ENCODE results near the gene DNAAF8.
A peak's percentile ranks its signal among the peaks of the same experiment; 100 is the strongest.
"Not testable (repeated sequence)": the region's sequence is repeated elsewhere in the genome, so short reads cannot be mapped to it uniquely, and the experiment has no call there.

Gene DNAAF8

DNA sequence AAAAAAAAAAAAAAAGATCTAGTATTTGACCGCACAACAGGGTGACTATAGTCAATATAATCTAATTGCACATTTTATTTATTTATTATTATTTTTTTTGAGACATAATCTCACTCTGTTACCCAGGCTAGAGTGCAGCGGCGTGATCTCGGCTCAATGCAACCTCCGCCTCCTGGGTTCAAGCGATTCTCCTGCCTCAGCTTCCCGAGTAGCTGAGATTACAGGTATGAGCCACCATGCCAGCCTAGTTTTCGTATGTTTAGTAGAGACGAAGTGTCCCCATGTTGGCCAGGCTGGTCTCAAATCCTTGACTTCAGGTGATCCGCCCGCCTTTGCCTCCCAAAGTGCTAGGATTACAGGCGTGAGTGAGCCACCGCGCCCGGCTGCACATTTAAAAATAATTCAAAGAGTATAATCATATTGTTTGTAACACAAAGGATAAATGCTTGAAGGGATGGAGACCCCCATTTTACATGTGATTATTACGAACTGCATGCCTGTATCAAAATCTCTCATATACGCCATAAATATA, 1.1 kb upstream of the DNAAF8 start:
- TF ChIP-seq CTCF (IDR thresholded peaks at IDR 0.05; ENCODE audit: control extremely low read depth, extremely low read depth, low read depth, missing control alignments), result no peak
- ChIA-PET POLR2A (interaction anchor here (1.4 kb wide), 1 partner anchor 7 kb away, joined by 8 read pairs; no protein-coding TSS in a partner anchor), CTCF (interaction anchor here (2.0 kb wide), 1 partner anchor 24 kb away, joined by 5 read pairs; no protein-coding TSS in a partner anchor)
- no peak for DNase-seq (ENCODE audit: extremely low spot score)

- POLR2A ChIA-PET, result interaction anchor here (0.6 to 1.6 kb wide), 4 partner anchors 8 to 103 kb away, joined by 3 to 8 read pairs (median 6); no protein-coding TSS in a partner anchor
- CTCF ChIA-PET, result interaction anchor here (1.0 to 2.0 kb wide), 8 partner anchors 11 to 222 kb away, joined by 4 to 10 read pairs (median 6); no protein-coding TSS in a partner anchor
Measured at GRCh38 chr16:4733747-4734062, 632 bp upstream of the DNAAF8 start.

DNA sequence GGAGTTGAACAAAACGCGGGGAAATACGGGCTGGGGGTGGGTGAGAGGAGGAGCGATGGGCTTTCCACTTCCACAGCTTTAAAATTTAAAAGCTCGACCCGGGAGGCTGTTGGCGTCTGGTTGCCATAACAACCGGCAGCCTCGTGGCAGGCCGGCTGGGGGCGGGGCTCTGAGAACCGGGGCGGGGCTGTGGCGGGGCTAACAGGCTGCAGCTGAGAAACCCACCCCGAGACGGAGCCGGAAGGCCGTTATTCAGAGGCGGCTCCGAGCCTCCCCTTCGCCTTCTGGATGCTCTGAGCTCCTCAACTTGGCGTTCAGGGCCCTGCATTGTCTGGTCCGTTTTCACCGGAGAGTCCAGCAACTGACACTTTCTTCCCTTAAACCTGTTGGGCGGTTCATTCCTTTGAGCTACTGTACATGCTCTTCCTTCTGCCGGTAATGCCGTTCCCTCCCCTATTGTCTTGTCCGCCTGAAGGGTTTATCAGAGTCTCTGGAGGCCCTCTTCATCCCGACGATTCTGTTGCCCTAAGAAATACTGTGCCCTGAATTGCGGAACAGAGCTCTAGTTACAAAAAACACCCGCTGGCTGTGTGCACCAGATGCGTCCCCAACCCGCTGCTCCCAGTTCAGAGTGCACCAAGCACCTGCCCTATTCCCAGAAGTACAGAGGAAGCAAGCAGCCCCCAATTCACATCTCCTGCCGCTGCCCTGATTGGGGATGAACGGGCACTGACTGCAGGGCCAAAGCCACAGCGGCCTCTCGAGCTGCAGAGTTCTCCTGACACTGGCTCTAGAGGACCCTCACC, 596 bp downstream of the DNAAF8 start:
- ChIA-PET CTCF (interaction anchor here (1.0 to 2.0 kb wide), 13 partner anchors 10 to 333 kb away, joined by 3 to 10 read pairs (median 5); partner anchors contain the start of gene NUDT16L1), POLR2A (interaction anchor here (0.5 to 1.6 kb wide), 10 partner anchors 9 to 150 kb away, joined by 3 to 11 read pairs (median 4); partner anchors contain the start of gene NUDT16L1)
- peak; percentile 96 for DNase-seq (ENCODE audit: extremely low spot score)
- no peak for TF ChIP-seq CTCF (IDR thresholded peaks at IDR 0.05; ENCODE audit: control extremely low read depth, extremely low read depth, low read depth, missing control alignments)

More at GRCh38 chr16:4733747-4734062, 632 bp upstream of the DNAAF8 start:
- DNase-seq (ENCODE audit: extremely low spot score), result no peak
- no peak for TF ChIP-seq CTCF (IDR thresholded peaks at IDR 0.05; ENCODE audit: control extremely low read depth, extremely low read depth, low read depth, missing control alignments)

DNA sequence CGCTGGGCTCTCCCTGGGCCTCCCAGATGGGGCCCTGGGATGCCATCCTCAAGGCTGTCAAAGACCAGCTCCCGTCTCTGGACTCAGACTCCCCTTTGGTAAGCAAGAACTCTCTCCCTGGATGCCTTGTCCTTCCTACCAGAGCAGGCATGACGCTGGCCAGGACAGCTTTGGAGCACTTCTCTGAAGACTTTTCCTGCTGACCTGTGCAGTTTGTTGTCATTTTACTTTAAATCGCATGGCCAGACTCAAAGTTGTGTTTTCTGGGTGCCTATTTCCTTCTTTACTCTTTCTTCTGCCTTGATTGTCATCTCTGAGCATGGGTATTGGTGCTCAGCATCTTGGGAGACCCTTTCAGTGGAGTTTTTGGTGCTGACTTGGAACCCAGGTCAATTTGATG, 2.2 kb downstream of the DNAAF8 start:
- POLR2A ChIA-PET, result no interaction called here

DNA sequence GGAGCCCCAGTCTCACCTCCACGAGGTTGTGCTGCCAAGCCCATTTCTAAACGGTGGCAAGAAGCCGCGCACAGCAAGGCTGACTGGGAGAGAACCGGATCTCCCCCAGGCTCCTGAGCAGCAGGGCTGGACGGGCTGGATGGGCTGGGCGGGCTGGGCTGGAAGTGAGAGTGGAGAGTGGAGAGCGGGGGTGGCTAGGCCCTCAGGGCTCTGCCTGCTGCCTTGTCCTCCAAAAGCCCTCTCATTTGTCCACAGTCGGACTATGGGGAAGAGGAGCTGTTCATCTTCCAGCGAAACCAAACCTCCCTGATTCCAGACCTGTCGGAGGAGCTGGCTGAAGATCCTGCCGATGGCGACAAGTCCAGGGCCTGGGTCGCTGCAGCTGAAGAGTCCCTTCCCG, 3.2 kb downstream of the DNAAF8 start:
- TF ChIP-seq CTCF (IDR thresholded peaks at IDR 0.05; ENCODE audit: control extremely low read depth, extremely low read depth, low read depth, missing control alignments), result no peak
- DNase-seq (ENCODE audit: extremely low spot score), result no peak
- ChIA-PET CTCF (interaction anchor here (1.2 kb wide), 1 partner anchor 10 kb away, joined by 3 read pairs; no protein-coding TSS in a partner anchor), POLR2A (no interaction called here)

More for the DNA sequence above, 2.2 kb downstream of the DNAAF8 start:
- DNase-seq (ENCODE audit: extremely low spot score), result no peak
- CTCF ChIA-PET, result interaction anchor here (1.1 kb wide), 1 partner anchor 10 kb away, joined by 3 read pairs; no protein-coding TSS in a partner anchor
- TF ChIP-seq CTCF (IDR thresholded peaks at IDR 0.05; ENCODE audit: control extremely low read depth, extremely low read depth, low read depth, missing control alignments), result no peak

- POLR2A ChIA-PET, result interaction anchor here (1.6 kb wide), 1 partner anchor 10 kb away, joined by 5 read pairs; no protein-coding TSS in a partner anchor
- CTCF ChIA-PET, result interaction anchor here (1.2 to 1.3 kb wide), 2 partner anchors 9 to 25 kb away, joined by 3 read pairs; no protein-coding TSS in a partner anchor
Measured at GRCh38 chr16:4738370-4738769, 4.0 kb downstream of the DNAAF8 start.

More at GRCh38 chr16:4738370-4738769, 4.0 kb downstream of the DNAAF8 start:
- DNase-seq (ENCODE audit: extremely low spot score), result not testable (repeated sequence)

Data from GM10248 (cell line).